ENCODE results near the gene CXCL17. TPM values are rescaled to one million over a fixed set of nuclear protein-coding genes. Genes with fewer than 3 reads are reported as not detected.
A peak's percentile ranks its signal among the peaks of the same experiment; 100 is the strongest.

Gene CXCL17
- total RNA-seq, 4 donors from 2014 or later = not detected

- H3K9me3 ChIP-seq = no peaks in the 10 kb centered on the region
- H3K36me3 ChIP-seq = no peaks in the 10 kb centered on the region
- peaks cover 0 to 6% of the 10 kb centered on the region in 2 donors for H3K4me1 ChIP-seq
- intact Hi-C loops (cut with DNase I; ENCODE audit: low total_unique reads) = no loop called here
- no peak overlapping the region for H3K4me3 ChIP-seq
- TF ChIP-seq POLR2A (IDR thresholded peaks at IDR 0.05) = no peak
- no peak for TF ChIP-seq CTCF (IDR thresholded peaks at IDR 0.05)
- H3K27me3 ChIP-seq = no peaks in the 10 kb centered on the region
- no peak for DNase-seq
- H3K27ac ChIP-seq = peak overlapping the region; percentile 37 to 48
These were observed 21.6 kb downstream of the CXCL17 start for GRCh38 chr19:42421101-42421500.

- H3K27ac ChIP-seq = peak overlapping the region in 1 of 2 donors; percentile 37
- intact Hi-C loops (cut with DNase I; ENCODE audit: low total_unique reads) = no loop called here
- H3K27me3 ChIP-seq = no peaks in the 10 kb centered on the region
- H3K4me1 ChIP-seq = peaks cover 0 to 6% of the 10 kb centered on the region in 2 donors
- peak in 1 of 4 experiments; percentile 31 for TF ChIP-seq CTCF (IDR thresholded peaks at IDR 0.05)
- no peak for TF ChIP-seq POLR2A (IDR thresholded peaks at IDR 0.05)
- H3K36me3 ChIP-seq = no peaks in the 10 kb centered on the region
- no peak for DNase-seq
- no peak overlapping the region for H3K4me3 ChIP-seq
- no peaks in the 10 kb centered on the region for H3K9me3 ChIP-seq
These were observed 22.6 kb downstream of the CXCL17 start for GRCh38 chr19:42420055-42420544.

- Histone ChIP-seq H3K36me3 (no peaks in the 10 kb centered on the region), H3K27ac (peak overlapping the region; percentile 1 to 41), H3K27me3 (no peaks in the 10 kb centered on the region), H3K9me3 (no peaks in the 10 kb centered on the region), H3K4me3 (no peak overlapping the region), H3K4me1 (peaks cover 0 to 6% of the 10 kb centered on the region in 2 donors)
- no peak for DNase-seq
- intact Hi-C loops (cut with DNase I; ENCODE audit: low total_unique reads) = no loop called here
- TF ChIP-seq POLR2A (IDR thresholded peaks at IDR 0.05) (no peak), CTCF (IDR thresholded peaks at IDR 0.05) (no peak)
These were observed 23.4 kb downstream of the CXCL17 start for GRCh38 chr19:42419309-42419708.

GRCh38 chr19:42412661-42413076, 30.1 kb downstream of the CXCL17 start:
- no peaks in the 10 kb centered on the region for H3K27me3 ChIP-seq
- H3K36me3 ChIP-seq = no peaks in the 10 kb centered on the region
- DNase-seq = no peak
- TF ChIP-seq CTCF (IDR thresholded peaks at IDR 0.05) = no peak
- TF ChIP-seq POLR2A (IDR thresholded peaks at IDR 0.05) = no peak
- H3K4me3 ChIP-seq = no peak overlapping the region
- no peaks in the 10 kb centered on the region for H3K4me1 ChIP-seq
- H3K9me3 ChIP-seq = no peaks in the 10 kb centered on the region
- intact Hi-C loops (cut with DNase I; ENCODE audit: low total_unique reads) = no loop called here
- no peak overlapping the region for H3K27ac ChIP-seq

- DNase-seq = no peak
- no peaks in the 10 kb centered on the region for H3K36me3 ChIP-seq
- H3K4me1 ChIP-seq = no peaks in the 10 kb centered on the region
- H3K4me3 ChIP-seq = no peak overlapping the region
- TF ChIP-seq CTCF (IDR thresholded peaks at IDR 0.05) (no peak), POLR2A (IDR thresholded peaks at IDR 0.05) (no peak)
- H3K27ac ChIP-seq = no peak overlapping the region
- no peaks in the 10 kb centered on the region for H3K27me3 ChIP-seq
- intact Hi-C loops (cut with DNase I; ENCODE audit: low total_unique reads) = no loop called here
- no peaks in the 10 kb centered on the region for H3K9me3 ChIP-seq
These were observed 30.5 kb downstream of the CXCL17 start for GRCh38 chr19:42412227-42412626.

Data from uterus (tissue), 4 donors.